ENCODE measurements around the gene CCDC137. TPM values are rescaled to one million over a fixed set of nuclear protein-coding genes. Genes with fewer than 3 reads are reported as not detected.

CCDC137 gene
- total RNA-seq, 2 donors from 2014 or later = 18.5 to 27.7 TPM

- intact Hi-C loops (cut with DNase I) = no loop called here
- TF ChIP-seq POLR2A (IDR thresholded peaks at IDR 0.05) = no peak
- TF ChIP-seq POLR2AphosphoS5 (IDR thresholded peaks at IDR 0.05) = no peak
- no peak for TF ChIP-seq CTCF (IDR thresholded peaks at IDR 0.05)
These were observed 35.1 kb upstream of the CCDC137 start for GRCh38 chr17:81631482-81631881.

GRCh38 chr17:81635431-81635830, 31.1 kb upstream of the CCDC137 start:
- H3K4me3 ChIP-seq = peak overlapping the region in 1 of 2 donors; percentile 90
- no peak overlapping the region for H3K27ac ChIP-seq
- no peaks in the 10 kb centered on the region for H3K9me3 ChIP-seq
- peaks cover 5% of the 10 kb centered on the region for H3K4me1 ChIP-seq (replicated peaks)
- H3K27me3 ChIP-seq (replicated peaks; ENCODE audit: insufficient read depth) = no peaks in the 10 kb centered on the region
- 90% methylated on average over 5 of the region's 5 CpGs for WGBS
- no peaks in the 10 kb centered on the region for H3K36me3 ChIP-seq
- intact Hi-C loops (cut with DNase I) = no loop called here
- DNase-seq (ENCODE audit: low spot score) = no peak
- TF ChIP-seq POLR2A (IDR thresholded peaks at IDR 0.05) (no peak), POLR2AphosphoS5 (IDR thresholded peaks at IDR 0.05) (no peak), CTCF (IDR thresholded peaks at IDR 0.05) (no peak)

More at GRCh38 chr17:81631482-81631881, 35.1 kb upstream of the CCDC137 start:
- H3K27ac ChIP-seq = no peak overlapping the region
- peaks cover under 1 to 13% of the 10 kb centered on the region in 2 donors for H3K36me3 ChIP-seq
- H3K27me3 ChIP-seq (replicated peaks; ENCODE audit: insufficient read depth) = no peaks in the 10 kb centered on the region
- whole genome bisulfite sequencing = 75% methylated on average over 7 of the region's 7 CpGs
- DNase-seq (ENCODE audit: low spot score) = no peak
- H3K9me3 ChIP-seq = no peaks in the 10 kb centered on the region
- H3K4me1 ChIP-seq (replicated peaks) = peaks cover 5% of the 10 kb centered on the region
- no peak overlapping the region for H3K4me3 ChIP-seq

- DNase-seq (ENCODE audit: low spot score) = no peak
- intact Hi-C loops (cut with DNase I) = no loop called here
- no peak for TF ChIP-seq CTCF (IDR thresholded peaks at IDR 0.05)
- peaks cover 5% of the 10 kb centered on the region for H3K4me1 ChIP-seq (replicated peaks)
- no peaks in the 10 kb centered on the region for H3K36me3 ChIP-seq
- H3K27me3 ChIP-seq (replicated peaks; ENCODE audit: insufficient read depth) = no peaks in the 10 kb centered on the region
- H3K27ac ChIP-seq = peak overlapping the region; percentile 77 to 85
- WGBS = 35% methylated on average over 18 of the region's 18 CpGs
- H3K9me3 ChIP-seq = no peaks in the 10 kb centered on the region
- peak overlapping the region; percentile 85 to 90 for H3K4me3 ChIP-seq
These were observed 30.5 kb upstream of the CCDC137 start for GRCh38 chr17:81635973-81636504.

- TF ChIP-seq POLR2AphosphoS5 (IDR thresholded peaks at IDR 0.05) (peak; percentile 93), CTCF (IDR thresholded peaks at IDR 0.05) (peak in 1 of 4 experiments; percentile 24), POLR2A (IDR thresholded peaks at IDR 0.05) (peak; percentile 66)
- under 1% methylated on average over 64 of the region's 77 CpGs for WGBS
- Histone ChIP-seq H3K4me1 (replicated peaks) (peaks cover 5% of the 10 kb centered on the region), H3K36me3 (no peaks in the 10 kb centered on the region), H3K4me3 (peak within 1 kb of the TSS; percentile 85 to 90), H3K27ac (peak within 1 kb of the TSS; percentile 77 to 85), H3K27me3 (replicated peaks; ENCODE audit: insufficient read depth) (no peaks in the 10 kb centered on the region), H3K9me3 (no peaks in the 10 kb centered on the region)
- DNase-seq (ENCODE audit: low spot score) = peak; percentile 66
- intact Hi-C loops (cut with DNase I) = no loop called here
These were observed 29.8 kb upstream of the CCDC137 start, which contains the start of the genes NPLOC4 and TSPAN10 for GRCh38 chr17:81636505-81637288. TSS of gene NPLOC4 (minus strand) at chr17:81637112. CDS start at chr17:81636930, 182 bp downstream. TSS of gene TSPAN10 (plus strand) at chr17:81637196. CDS start at chr17:81642413, 5,217 bp downstream.

Data from prostate gland (tissue), 2 donors.